ENCODE measurements around the gene EI24. TPM values are rescaled to one million over a fixed set of nuclear protein-coding genes. Genes with fewer than 3 reads are reported as not detected.

The EI24 gene
- total RNA-seq, 1 donor from 2014 or later: 129 TPM

DNA sequence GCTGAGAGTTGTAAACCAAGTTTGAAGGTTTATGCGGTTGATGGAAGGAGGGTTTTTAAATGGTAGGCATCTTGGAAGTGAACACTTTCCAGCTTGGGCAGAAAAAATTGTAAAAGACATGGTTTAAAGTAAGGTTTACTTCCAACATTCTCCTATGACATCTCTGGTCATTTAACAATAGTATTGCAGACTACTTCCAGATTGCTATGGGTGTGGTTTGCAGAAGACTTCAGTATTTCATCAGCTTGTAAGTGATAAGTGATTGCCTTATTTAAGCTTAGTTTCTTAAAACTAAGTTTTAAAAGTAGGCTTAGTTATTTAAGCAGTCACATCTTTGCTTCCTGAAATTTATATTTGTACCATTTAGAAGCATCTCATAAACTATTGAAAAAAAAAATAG lies 16.2 kb downstream of the EI24 start:
- H3K4me1 ChIP-seq (ENCODE audit: insufficient read depth, low read length): no peaks in the 10 kb centered on the region

DNA sequence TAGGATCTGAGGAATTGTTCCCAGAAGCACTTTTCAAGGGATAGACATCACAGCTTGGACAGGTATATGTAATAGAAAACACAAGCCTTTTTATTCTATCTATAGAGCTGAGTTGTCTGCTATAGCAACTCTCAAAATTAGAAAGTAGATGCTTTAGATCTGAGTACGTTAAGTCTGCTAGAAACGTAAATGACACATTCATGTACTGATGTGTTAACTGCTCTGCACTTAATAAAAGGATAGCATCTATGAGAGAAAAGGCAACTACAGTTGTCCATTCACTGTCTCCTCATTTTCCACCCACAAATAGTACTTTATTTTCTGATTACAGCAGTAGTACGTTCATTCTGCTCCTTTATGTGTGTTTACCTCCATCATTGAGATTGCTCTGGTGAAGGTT lies 17.3 kb downstream of the EI24 start:
- Mint-ChIP-seq H3K36me3 (ENCODE audit: low read depth, unreplicated experiment) (peaks cover 6% of the 10 kb centered on the region), H3K27ac (ENCODE audit: unreplicated experiment) (no peak overlapping the region), H3K27me3 (ENCODE audit: low read depth, unreplicated experiment) (no peaks in the 10 kb centered on the region), H3K4me1 (ENCODE audit: low read depth, unreplicated experiment) (peaks cover 17% of the 10 kb centered on the region), H3K4me3 (ENCODE audit: unreplicated experiment) (no peak overlapping the region), H3K9me3 (ENCODE audit: unreplicated experiment) (peaks cover 3% of the 10 kb centered on the region)
- no peak overlapping the region for H3K4me3 ChIP-seq (ENCODE audit: insufficient read depth, low read depth, low read length)
- H3K4me1 ChIP-seq (ENCODE audit: insufficient read depth, low read length): peaks cover 3% of the 10 kb centered on the region
- H3K9ac ChIP-seq (ENCODE audit: low read length): no peak overlapping the region
- no peak overlapping the region for H2AFZ ChIP-seq (ENCODE audit: low read depth, low read length)
- TF ChIP-seq, protein P1, sequence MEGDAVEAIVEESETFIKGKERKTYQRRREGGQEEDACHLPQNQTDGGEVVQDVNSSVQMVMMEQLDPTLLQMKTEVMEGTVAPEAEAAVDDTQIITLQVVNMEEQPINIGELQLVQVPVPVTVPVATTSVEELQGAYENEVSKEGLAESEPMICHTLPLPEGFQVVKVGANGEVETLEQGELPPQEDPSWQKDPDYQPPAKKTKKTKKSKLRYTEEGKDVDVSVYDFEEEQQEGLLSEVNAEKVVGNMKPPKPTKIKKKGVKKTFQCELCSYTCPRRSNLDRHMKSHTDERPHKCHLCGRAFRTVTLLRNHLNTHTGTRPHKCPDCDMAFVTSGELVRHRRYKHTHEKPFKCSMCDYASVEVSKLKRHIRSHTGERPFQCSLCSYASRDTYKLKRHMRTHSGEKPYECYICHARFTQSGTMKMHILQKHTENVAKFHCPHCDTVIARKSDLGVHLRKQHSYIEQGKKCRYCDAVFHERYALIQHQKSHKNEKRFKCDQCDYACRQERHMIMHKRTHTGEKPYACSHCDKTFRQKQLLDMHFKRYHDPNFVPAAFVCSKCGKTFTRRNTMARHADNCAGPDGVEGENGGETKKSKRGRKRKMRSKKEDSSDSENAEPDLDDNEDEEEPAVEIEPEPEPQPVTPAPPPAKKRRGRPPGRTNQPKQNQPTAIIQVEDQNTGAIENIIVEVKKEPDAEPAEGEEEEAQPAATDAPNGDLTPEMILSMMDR (IDR thresholded peaks at IDR 0.05; ENCODE audit: insufficient read depth, low read depth, low read length): no peak
- TF ChIP-seq EZH2 (IDR thresholded peaks at IDR 0.05; ENCODE audit: insufficient read depth, low read length): no peak
- peaks cover 4% of the 10 kb centered on the region for H3K79me2 ChIP-seq (ENCODE audit: insufficient read depth, low read length)
- no peaks in the 10 kb centered on the region for H3K27me3 ChIP-seq (ENCODE audit: insufficient read depth, low read length)
- no peaks in the 10 kb centered on the region for H3K9me3 ChIP-seq (ENCODE audit: insufficient read depth, low read depth, low read length)
- DNase-seq (ENCODE audit: low read depth) (no peak), FAIRE-seq (no peak)
- H4K20me1 ChIP-seq (ENCODE audit: insufficient read depth, low read length): no peaks in the 10 kb centered on the region
- no peak overlapping the region for H3K4me2 ChIP-seq (ENCODE audit: low read length)
- H3K27ac ChIP-seq (ENCODE audit: low read depth, low read length): no peak overlapping the region
- H3K36me3 ChIP-seq (ENCODE audit: insufficient read depth, low read length): peaks cover 23% of the 10 kb centered on the region

More for the DNA sequence above, 16.2 kb downstream of the EI24 start:
- no peak for TF ChIP-seq EZH2 (IDR thresholded peaks at IDR 0.05; ENCODE audit: insufficient read depth, low read length)
- TF ChIP-seq, protein P1 (IDR thresholded peaks at IDR 0.05; ENCODE audit: insufficient read depth, low read depth, low read length): no peak
- Histone ChIP-seq H3K4me2 (ENCODE audit: low read length) (no peak overlapping the region), H3K36me3 (ENCODE audit: insufficient read depth, low read length) (peaks cover 27% of the 10 kb centered on the region), H3K27me3 (ENCODE audit: insufficient read depth, low read length) (no peaks in the 10 kb centered on the region), H3K9me3 (ENCODE audit: insufficient read depth, low read depth, low read length) (no peaks in the 10 kb centered on the region), H3K9ac (ENCODE audit: low read length) (no peak overlapping the region), H2AFZ (ENCODE audit: low read depth, low read length) (no peak overlapping the region), H3K27ac (ENCODE audit: low read depth, low read length) (no peak overlapping the region), H4K20me1 (ENCODE audit: insufficient read depth, low read length) (no peaks in the 10 kb centered on the region), H3K4me3 (ENCODE audit: insufficient read depth, low read depth, low read length) (no peak overlapping the region), H3K79me2 (ENCODE audit: insufficient read depth, low read length) (no peaks in the 10 kb centered on the region)
- H3K27ac Mint-ChIP-seq (ENCODE audit: unreplicated experiment): no peak overlapping the region
- no peak for FAIRE-seq
- peaks cover 15% of the 10 kb centered on the region for H3K4me1 Mint-ChIP-seq (ENCODE audit: low read depth, unreplicated experiment)
- peaks cover 9% of the 10 kb centered on the region for H3K36me3 Mint-ChIP-seq (ENCODE audit: low read depth, unreplicated experiment)
- H3K27me3 Mint-ChIP-seq (ENCODE audit: low read depth, unreplicated experiment): no peaks in the 10 kb centered on the region
- no peak for DNase-seq (ENCODE audit: low read depth)
- no peak overlapping the region for H3K4me3 Mint-ChIP-seq (ENCODE audit: unreplicated experiment)
- H3K9me3 Mint-ChIP-seq (ENCODE audit: unreplicated experiment): no peaks in the 10 kb centered on the region

DNA sequence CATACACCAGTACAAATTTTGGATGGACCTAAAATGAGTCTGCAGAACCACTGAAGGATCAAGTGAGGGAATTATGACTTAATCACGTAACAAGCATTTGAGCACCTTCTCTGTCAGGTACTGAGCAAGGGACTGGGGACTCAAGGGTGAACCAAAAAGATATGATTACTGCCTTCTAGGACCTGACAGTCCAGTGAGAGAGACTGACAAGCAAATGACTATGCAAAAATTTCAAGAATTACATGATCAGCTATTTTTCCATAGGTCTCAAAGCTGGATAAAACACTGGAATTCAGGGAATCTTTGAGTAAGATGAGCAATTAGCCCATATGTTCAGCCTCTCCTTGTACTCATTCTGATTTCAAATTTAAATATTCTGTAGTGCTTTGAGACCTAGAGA lies 18.2 kb downstream of the EI24 start:
- Histone ChIP-seq H3K27ac (ENCODE audit: low read depth, low read length) (no peak overlapping the region), H4K20me1 (ENCODE audit: insufficient read depth, low read length) (no peaks in the 10 kb centered on the region), H3K4me3 (ENCODE audit: insufficient read depth, low read depth, low read length) (no peak overlapping the region), H3K9ac (ENCODE audit: low read length) (no peak overlapping the region), H3K4me1 (ENCODE audit: insufficient read depth, low read length) (peaks cover 4% of the 10 kb centered on the region), H3K9me3 (ENCODE audit: insufficient read depth, low read depth, low read length) (no peaks in the 10 kb centered on the region), H2AFZ (ENCODE audit: low read depth, low read length) (no peak overlapping the region), H3K27me3 (ENCODE audit: insufficient read depth, low read length) (no peaks in the 10 kb centered on the region), H3K4me2 (ENCODE audit: low read length) (no peak overlapping the region), H3K36me3 (ENCODE audit: insufficient read depth, low read length) (peaks cover 18% of the 10 kb centered on the region), H3K79me2 (ENCODE audit: insufficient read depth, low read length) (peaks cover 8% of the 10 kb centered on the region)
- H3K36me3 Mint-ChIP-seq (ENCODE audit: low read depth, unreplicated experiment): peaks cover 6% of the 10 kb centered on the region
- H3K4me3 Mint-ChIP-seq (ENCODE audit: unreplicated experiment): no peak overlapping the region
- H3K27ac Mint-ChIP-seq (ENCODE audit: unreplicated experiment): no peak overlapping the region
- no peak for FAIRE-seq
- H3K27me3 Mint-ChIP-seq (ENCODE audit: low read depth, unreplicated experiment): no peaks in the 10 kb centered on the region
- no peak for DNase-seq (ENCODE audit: low read depth)
- peaks cover 3% of the 10 kb centered on the region for H3K9me3 Mint-ChIP-seq (ENCODE audit: unreplicated experiment)
- peaks cover 19% of the 10 kb centered on the region for H3K4me1 Mint-ChIP-seq (ENCODE audit: low read depth, unreplicated experiment)
- TF ChIP-seq EZH2 (IDR thresholded peaks at IDR 0.05; ENCODE audit: insufficient read depth, low read length): no peak
- TF ChIP-seq, protein P1 (IDR thresholded peaks at IDR 0.05; ENCODE audit: insufficient read depth, low read depth, low read length): no peak

All from astrocyte (in vitro differentiated cells and primary cell).